C4-2B (cell line): ENCODE results near the gene MIS18A.

ENCODE experiments used
- ZFX ChIP-seq: fragments of 450-650 bp; IDR thresholded peaks from 2 replicates; pipeline ENCODE4 v1.6.1; 2017
- TF ChIP-seq, protein P1 (sequence below): fragments of 450-650 bp; conservative IDR thresholded peaks from 2 replicates; pipeline ENCODE4 v1.5.1; 2017; ENCODE audit warnings: mild to moderate bottlenecking

- TF ChIP-seq, protein P1, sequence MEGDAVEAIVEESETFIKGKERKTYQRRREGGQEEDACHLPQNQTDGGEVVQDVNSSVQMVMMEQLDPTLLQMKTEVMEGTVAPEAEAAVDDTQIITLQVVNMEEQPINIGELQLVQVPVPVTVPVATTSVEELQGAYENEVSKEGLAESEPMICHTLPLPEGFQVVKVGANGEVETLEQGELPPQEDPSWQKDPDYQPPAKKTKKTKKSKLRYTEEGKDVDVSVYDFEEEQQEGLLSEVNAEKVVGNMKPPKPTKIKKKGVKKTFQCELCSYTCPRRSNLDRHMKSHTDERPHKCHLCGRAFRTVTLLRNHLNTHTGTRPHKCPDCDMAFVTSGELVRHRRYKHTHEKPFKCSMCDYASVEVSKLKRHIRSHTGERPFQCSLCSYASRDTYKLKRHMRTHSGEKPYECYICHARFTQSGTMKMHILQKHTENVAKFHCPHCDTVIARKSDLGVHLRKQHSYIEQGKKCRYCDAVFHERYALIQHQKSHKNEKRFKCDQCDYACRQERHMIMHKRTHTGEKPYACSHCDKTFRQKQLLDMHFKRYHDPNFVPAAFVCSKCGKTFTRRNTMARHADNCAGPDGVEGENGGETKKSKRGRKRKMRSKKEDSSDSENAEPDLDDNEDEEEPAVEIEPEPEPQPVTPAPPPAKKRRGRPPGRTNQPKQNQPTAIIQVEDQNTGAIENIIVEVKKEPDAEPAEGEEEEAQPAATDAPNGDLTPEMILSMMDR: no peak
- TF ChIP-seq ZFX: no peak
Observed at GRCh38 chr21:32233722-32234301, 45.0 kb downstream of the MIS18A start.
